Astrocyte (in vitro differentiated cells and primary cell): ENCODE measurements around the gene ASPHD1. TPM values are rescaled to one million over a fixed set of nuclear protein-coding genes. Genes with fewer than 3 reads are reported as not detected.

ENCODE experiments used
- DNase-seq: peaks from one replicate; pipeline ENCODE4 v3.0.0-alpha.2; 2010; ENCODE audit warnings: low read depth
- FAIRE-seq: peaks from 2 replicates; lab custom pipeline; 2011; peaks lifted over from hg19 to GRCh38; lab: Jason Lieb, UNC
- H2AFZ ChIP-seq: 2 replicates; pipeline ENCODE4 v1.6.0; 2012; ENCODE audit warnings: low read depth, low read length, inconsistent platforms
- H3K27ac ChIP-seq: 2 replicates; pipeline ENCODE4 v1.5.1; 2011; ENCODE audit warnings: low read depth, low read length, inconsistent platforms
- H3K27me3 ChIP-seq: 2 replicates; pipeline ENCODE4 v1.6.0; 2011; ENCODE audit warnings: low read length, inconsistent platforms; ENCODE audit not compliant: insufficient read depth
- H3K36me3 ChIP-seq: 2 replicates; pipeline ENCODE4 v1.5.1; 2011; ENCODE audit warnings: low read length, inconsistent platforms; ENCODE audit not compliant: insufficient read depth
- H3K4me1 ChIP-seq: 2 replicates; pipeline ENCODE4 v1.5.1; 2011; ENCODE audit warnings: low read length, inconsistent platforms; ENCODE audit not compliant: insufficient read depth
- H3K4me2 ChIP-seq: 2 replicates; pipeline ENCODE4 v1.6.0; 2012; ENCODE audit warnings: low read length, inconsistent platforms
- H3K4me3 ChIP-seq: 2 replicates; pipeline ENCODE4 v1.5.1; 2011; ENCODE audit warnings: low read depth, mild to moderate bottlenecking, low read length, inconsistent platforms; ENCODE audit not compliant: insufficient read depth
- H3K79me2 ChIP-seq: 2 replicates; pipeline ENCODE4 v1.6.0; 2012; ENCODE audit warnings: mild to moderate bottlenecking, low read length, inconsistent platforms; ENCODE audit not compliant: insufficient read depth
- H3K9ac ChIP-seq: 2 replicates; pipeline ENCODE4 v1.6.0; 2012; ENCODE audit warnings: mild to moderate bottlenecking, low read length, inconsistent platforms
- H3K9me3 ChIP-seq: 2 replicates; pipeline ENCODE4 v1.5.1; 2012; ENCODE audit warnings: low read depth, mild to moderate bottlenecking, low read length, inconsistent platforms; ENCODE audit not compliant: insufficient read depth
- H4K20me1 ChIP-seq: 2 replicates; pipeline ENCODE4 v1.6.0; 2012; ENCODE audit warnings: low read length, inconsistent platforms; ENCODE audit not compliant: insufficient read depth
- H3K27ac Mint-ChIP-seq: one replicate; pipeline ENCODE4 v1.8.0; 2021; ENCODE audit warnings: mild to moderate bottlenecking, mixed read lengths; ENCODE audit not compliant: unreplicated experiment
- H3K27me3 Mint-ChIP-seq: one replicate; pipeline ENCODE4 v1.8.0; 2021; ENCODE audit warnings: low read depth, mixed read lengths; ENCODE audit not compliant: unreplicated experiment
- H3K36me3 Mint-ChIP-seq: one replicate; pipeline ENCODE4 v1.8.0; 2021; ENCODE audit warnings: low read depth, mixed read lengths; ENCODE audit not compliant: unreplicated experiment
- H3K4me1 Mint-ChIP-seq: one replicate; pipeline ENCODE4 v1.8.0; 2021; ENCODE audit warnings: low read depth, mixed read lengths; ENCODE audit not compliant: unreplicated experiment
- H3K4me3 Mint-ChIP-seq: one replicate; pipeline ENCODE4 v1.8.0; 2021; ENCODE audit warnings: mild to moderate bottlenecking, moderate library complexity, mixed read lengths; ENCODE audit not compliant: unreplicated experiment
- H3K9me3 Mint-ChIP-seq: one replicate; pipeline ENCODE4 v1.8.0; 2021; ENCODE audit warnings: mild to moderate bottlenecking, mixed read lengths; ENCODE audit not compliant: unreplicated experiment
- EZH2 ChIP-seq: IDR thresholded peaks from 2 replicates; pipeline ENCODE4 v1.6.1; 2012; ENCODE audit warnings: mild to moderate bottlenecking, low read length, inconsistent platforms; ENCODE audit not compliant: insufficient read depth
- total RNA-seq: library from RNA; stranded (reverse); gene quantifications from 2 replicates; pipeline ENCODE4 v1.2.1, GENCODE V29; 2021
- TF ChIP-seq, protein P1 (sequence below): IDR thresholded peaks from 2 replicates; pipeline ENCODE4 v1.5.1; 2011; ENCODE audit warnings: low read depth, mild to moderate bottlenecking, inconsistent platforms, low read length, moderate library complexity; ENCODE audit not compliant: insufficient read depth

The ASPHD1 gene
- total RNA-seq, 1 donor from 2014 or later, result 43.3 TPM

DNA sequence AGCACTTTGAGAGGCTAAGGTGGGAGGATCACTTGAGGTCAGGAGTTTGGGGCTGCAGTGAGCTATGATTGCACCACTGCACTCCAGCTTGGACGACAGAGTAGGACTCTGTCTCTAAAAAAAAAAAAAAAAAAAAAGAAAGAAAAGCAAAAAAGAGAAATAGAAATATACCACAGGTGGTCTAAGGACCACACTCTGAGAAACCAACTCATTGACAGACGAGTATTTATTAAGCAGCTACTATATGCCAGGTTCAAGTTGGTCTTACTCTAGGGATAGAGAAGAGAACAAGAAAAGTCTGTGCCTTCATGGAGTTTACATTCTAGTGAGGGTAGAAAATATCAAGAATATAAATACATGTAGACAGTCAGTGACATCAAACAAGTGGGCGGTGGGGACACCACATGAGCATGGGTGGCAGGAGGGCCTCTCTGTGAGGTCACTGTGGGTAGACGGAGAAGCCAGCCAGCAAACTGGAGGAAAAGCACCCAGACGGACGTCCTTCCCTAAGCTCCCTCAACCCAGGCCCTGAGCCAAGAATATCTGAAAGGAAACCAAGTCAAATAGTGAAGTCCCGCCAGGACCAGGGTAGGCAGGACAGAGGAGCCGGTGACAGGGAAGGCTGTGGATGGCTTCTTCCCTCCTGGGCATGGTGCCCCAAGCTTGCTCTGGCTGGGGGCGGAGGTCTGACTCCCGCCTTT, 42.0 kb upstream of the ASPHD1 start:
- no peak overlapping the region for H3K4me2 ChIP-seq
- peaks cover 10% of the 10 kb centered on the region for H3K4me1 ChIP-seq
- no peak overlapping the region for H3K4me3 Mint-ChIP-seq
- H3K27ac ChIP-seq, result no peak overlapping the region
- FAIRE-seq (no peak), DNase-seq (no peak)
- TF ChIP-seq, protein P1, sequence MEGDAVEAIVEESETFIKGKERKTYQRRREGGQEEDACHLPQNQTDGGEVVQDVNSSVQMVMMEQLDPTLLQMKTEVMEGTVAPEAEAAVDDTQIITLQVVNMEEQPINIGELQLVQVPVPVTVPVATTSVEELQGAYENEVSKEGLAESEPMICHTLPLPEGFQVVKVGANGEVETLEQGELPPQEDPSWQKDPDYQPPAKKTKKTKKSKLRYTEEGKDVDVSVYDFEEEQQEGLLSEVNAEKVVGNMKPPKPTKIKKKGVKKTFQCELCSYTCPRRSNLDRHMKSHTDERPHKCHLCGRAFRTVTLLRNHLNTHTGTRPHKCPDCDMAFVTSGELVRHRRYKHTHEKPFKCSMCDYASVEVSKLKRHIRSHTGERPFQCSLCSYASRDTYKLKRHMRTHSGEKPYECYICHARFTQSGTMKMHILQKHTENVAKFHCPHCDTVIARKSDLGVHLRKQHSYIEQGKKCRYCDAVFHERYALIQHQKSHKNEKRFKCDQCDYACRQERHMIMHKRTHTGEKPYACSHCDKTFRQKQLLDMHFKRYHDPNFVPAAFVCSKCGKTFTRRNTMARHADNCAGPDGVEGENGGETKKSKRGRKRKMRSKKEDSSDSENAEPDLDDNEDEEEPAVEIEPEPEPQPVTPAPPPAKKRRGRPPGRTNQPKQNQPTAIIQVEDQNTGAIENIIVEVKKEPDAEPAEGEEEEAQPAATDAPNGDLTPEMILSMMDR, result no peak
- no peak for TF ChIP-seq EZH2
- peaks cover 14% of the 10 kb centered on the region for H3K36me3 Mint-ChIP-seq
- peaks cover 14% of the 10 kb centered on the region for H3K36me3 ChIP-seq
- no peak overlapping the region for H3K9ac ChIP-seq
- H4K20me1 ChIP-seq, result peaks cover 3% of the 10 kb centered on the region
- H3K27me3 Mint-ChIP-seq, result no peaks in the 10 kb centered on the region
- no peaks in the 10 kb centered on the region for H3K9me3 ChIP-seq
- H3K27me3 ChIP-seq, result no peaks in the 10 kb centered on the region
- H2AFZ ChIP-seq, result no peak overlapping the region
- H3K27ac Mint-ChIP-seq, result no peak overlapping the region
- no peak overlapping the region for H3K4me3 ChIP-seq
- H3K9me3 Mint-ChIP-seq, result no peaks in the 10 kb centered on the region
- peaks cover 15% of the 10 kb centered on the region for H3K79me2 ChIP-seq
- H3K4me1 Mint-ChIP-seq, result peaks cover 7% of the 10 kb centered on the region

DNA sequence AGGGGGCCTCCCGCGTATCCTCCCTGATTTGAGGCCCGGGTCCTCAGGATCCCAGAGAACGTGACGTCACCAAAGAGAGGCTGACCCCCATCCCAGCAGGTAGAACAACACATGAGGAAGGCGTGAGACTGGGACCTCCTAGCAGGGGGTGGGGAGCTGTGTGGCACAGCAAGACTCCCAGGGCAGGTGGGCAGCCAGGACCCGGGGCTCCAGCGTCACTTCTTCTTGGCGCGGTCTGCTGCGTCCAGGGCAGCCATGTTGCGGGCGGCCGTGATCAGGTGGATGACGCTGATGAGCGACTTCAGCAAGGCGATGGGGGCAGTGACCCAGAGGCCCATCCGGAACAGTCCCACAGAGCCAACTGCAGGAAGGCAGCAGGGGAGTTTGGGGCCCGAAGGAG, 41.3 kb upstream of the ASPHD1 start:
- Histone ChIP-seq H3K79me2 (peaks cover 15% of the 10 kb centered on the region), H3K36me3 (peaks cover 14% of the 10 kb centered on the region), H2AFZ (no peak overlapping the region), H3K27me3 (no peaks in the 10 kb centered on the region), H4K20me1 (peaks cover 3% of the 10 kb centered on the region), H3K4me2 (no peak overlapping the region), H3K4me3 (no peak overlapping the region), H3K27ac (no peak overlapping the region), H3K9me3 (no peaks in the 10 kb centered on the region), H3K9ac (no peak overlapping the region), H3K4me1 (peaks cover 10% of the 10 kb centered on the region)
- DNase-seq (no peak), FAIRE-seq (no peak)
- Mint-ChIP-seq H3K4me1 (peaks cover 7% of the 10 kb centered on the region), H3K4me3 (no peak overlapping the region), H3K27ac (no peak overlapping the region), H3K9me3 (no peaks in the 10 kb centered on the region), H3K27me3 (no peaks in the 10 kb centered on the region), H3K36me3 (peaks cover 14% of the 10 kb centered on the region)
- no peak for TF ChIP-seq EZH2
- TF ChIP-seq, protein P1, result no peak

DNA sequence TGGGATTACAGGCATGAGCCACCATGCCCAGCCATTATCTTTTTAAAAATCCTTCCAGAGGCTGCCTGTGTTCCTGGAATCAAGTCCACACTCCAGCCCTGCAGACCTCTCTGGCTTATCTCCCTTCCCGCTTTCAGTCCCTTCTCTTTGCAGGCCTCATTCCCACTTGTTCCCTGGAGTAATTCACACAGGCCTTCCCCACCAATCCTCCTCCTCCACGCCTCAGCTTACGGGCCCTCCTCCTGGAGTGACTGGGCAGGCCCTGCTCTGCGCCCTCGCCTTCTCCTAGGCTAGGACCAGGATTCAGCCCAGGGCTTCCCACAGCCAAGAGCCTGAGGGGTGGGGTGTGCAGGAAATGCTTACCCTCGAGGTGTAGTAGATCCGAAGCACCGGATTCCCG, 40.1 kb upstream of the ASPHD1 start:
- Histone ChIP-seq H3K36me3 (peaks cover 14% of the 10 kb centered on the region), H3K4me1 (peaks cover 10% of the 10 kb centered on the region), H3K79me2 (peaks cover 15% of the 10 kb centered on the region), H3K9ac (no peak overlapping the region), H3K27me3 (no peaks in the 10 kb centered on the region), H3K4me3 (no peak overlapping the region), H4K20me1 (peaks cover 3% of the 10 kb centered on the region), H3K27ac (no peak overlapping the region), H3K4me2 (no peak overlapping the region), H2AFZ (no peak overlapping the region), H3K9me3 (no peaks in the 10 kb centered on the region)
- Mint-ChIP-seq H3K27ac (no peak overlapping the region), H3K4me1 (peaks cover 7% of the 10 kb centered on the region), H3K27me3 (no peaks in the 10 kb centered on the region), H3K4me3 (no peak overlapping the region), H3K9me3 (no peaks in the 10 kb centered on the region), H3K36me3 (peaks cover 15% of the 10 kb centered on the region)
- DNase-seq (no peak), FAIRE-seq (no peak)
- TF ChIP-seq, protein P1, result no peak
- TF ChIP-seq EZH2, result no peak
